GM23338 (cell line): Measurements from ENCODE around the gene METAP1D.

ENCODE experiments used
- CREB1 ChIP-seq: fragments of 250-450 bp; sonication (Bioruptor Pico); IDR thresholded peaks from 2 replicates; pipeline ENCODE4 v1.5.0; 2020; ENCODE audit warnings: low read depth, mild to moderate bottlenecking, moderate library complexity
- EZH2 ChIP-seq: fragments of 200-600 bp; sonication (generic); IDR thresholded peaks from one replicate; pipeline ENCODE4 v1.8.0; 2017; ENCODE audit warnings: antibody characterized with exemption, mild to moderate bottlenecking, low read depth; ENCODE audit not compliant: unreplicated experiment
- EZH2phosphoT487 ChIP-seq: fragments of 200-600 bp; sonication (generic); IDR thresholded peaks from one replicate; pipeline ENCODE4 v1.8.1; 2018; ENCODE audit warnings: antibody characterized with exemption; ENCODE audit not compliant: unreplicated experiment
- JUNB ChIP-seq: IDR thresholded peaks from one replicate; pipeline ENCODE4 v1.6.1; 2016; ENCODE audit warnings: antibody characterized with exemption; ENCODE audit not compliant: unreplicated experiment
- NANOG ChIP-seq: IDR thresholded peaks from 2 replicates; pipeline ENCODE4 v1.6.1; 2016; ENCODE audit warnings: antibody characterized with exemption, borderline replicate concordance
- POLR2AphosphoS5 ChIP-seq: IDR thresholded peaks from 2 replicates; pipeline ENCODE4 v1.6.1; 2016; ENCODE audit warnings: antibody characterized with exemption, low read depth
- ZNF114 ChIP-seq: fragments of 250-450 bp; sonication (Bioruptor Pico); IDR thresholded peaks from 2 replicates; pipeline ENCODE4 v1.5.0; 2020; ENCODE audit warnings: mild to moderate bottlenecking, moderate library complexity
- ZNF331 ChIP-seq: fragments of 250-450 bp; sonication (Bioruptor Pico); IDR thresholded peaks from 2 replicates; pipeline ENCODE4 v1.5.0; 2020; ENCODE audit warnings: low read depth, mild to moderate bottlenecking, moderate library complexity
- TF ChIP-seq, protein P1 (sequence below): IDR thresholded peaks from one replicate; pipeline ENCODE4 v1.6.1; 2018; ENCODE audit warnings: antibody characterized with exemption; ENCODE audit not compliant: unreplicated experiment
- TF ChIP-seq, protein P2 (sequence below), 2 experiments: fragments of 200-600 bp in 1 of 2; sonication (generic) in 1 of 2; conservative IDR thresholded peaks; 2 replicates each; pipeline versions ENCODE4 v1.5.1 to v1.6.1; 2016 to 2017; ENCODE audit warnings: antibody characterized with exemption in 2 of 2, low read depth in 2 of 2, mild to moderate bottlenecking in 2 of 2, moderate library complexity in 1 of 2

- TF ChIP-seq EZH2phosphoT487 (no peak), EZH2 (no peak), CREB1 (CRISPR knock-in tag) (no peak), JUNB (no peak), POLR2AphosphoS5 (no peak), ZNF114 (CRISPR knock-in tag) (no peak), NANOG (no peak), ZNF331 (CRISPR knock-in tag) (no peak)
- TF ChIP-seq, protein P1, sequence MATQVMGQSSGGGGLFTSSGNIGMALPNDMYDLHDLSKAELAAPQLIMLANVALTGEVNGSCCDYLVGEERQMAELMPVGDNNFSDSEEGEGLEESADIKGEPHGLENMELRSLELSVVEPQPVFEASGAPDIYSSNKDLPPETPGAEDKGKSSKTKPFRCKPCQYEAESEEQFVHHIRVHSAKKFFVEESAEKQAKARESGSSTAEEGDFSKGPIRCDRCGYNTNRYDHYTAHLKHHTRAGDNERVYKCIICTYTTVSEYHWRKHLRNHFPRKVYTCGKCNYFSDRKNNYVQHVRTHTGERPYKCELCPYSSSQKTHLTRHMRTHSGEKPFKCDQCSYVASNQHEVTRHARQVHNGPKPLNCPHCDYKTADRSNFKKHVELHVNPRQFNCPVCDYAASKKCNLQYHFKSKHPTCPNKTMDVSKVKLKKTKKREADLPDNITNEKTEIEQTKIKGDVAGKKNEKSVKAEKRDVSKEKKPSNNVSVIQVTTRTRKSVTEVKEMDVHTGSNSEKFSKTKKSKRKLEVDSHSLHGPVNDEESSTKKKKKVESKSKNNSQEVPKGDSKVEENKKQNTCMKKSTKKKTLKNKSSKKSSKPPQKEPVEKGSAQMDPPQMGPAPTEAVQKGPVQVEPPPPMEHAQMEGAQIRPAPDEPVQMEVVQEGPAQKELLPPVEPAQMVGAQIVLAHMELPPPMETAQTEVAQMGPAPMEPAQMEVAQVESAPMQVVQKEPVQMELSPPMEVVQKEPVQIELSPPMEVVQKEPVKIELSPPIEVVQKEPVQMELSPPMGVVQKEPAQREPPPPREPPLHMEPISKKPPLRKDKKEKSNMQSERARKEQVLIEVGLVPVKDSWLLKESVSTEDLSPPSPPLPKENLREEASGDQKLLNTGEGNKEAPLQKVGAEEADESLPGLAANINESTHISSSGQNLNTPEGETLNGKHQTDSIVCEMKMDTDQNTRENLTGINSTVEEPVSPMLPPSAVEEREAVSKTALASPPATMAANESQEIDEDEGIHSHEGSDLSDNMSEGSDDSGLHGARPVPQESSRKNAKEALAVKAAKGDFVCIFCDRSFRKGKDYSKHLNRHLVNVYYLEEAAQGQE: no peak
- TF ChIP-seq, protein P2, sequence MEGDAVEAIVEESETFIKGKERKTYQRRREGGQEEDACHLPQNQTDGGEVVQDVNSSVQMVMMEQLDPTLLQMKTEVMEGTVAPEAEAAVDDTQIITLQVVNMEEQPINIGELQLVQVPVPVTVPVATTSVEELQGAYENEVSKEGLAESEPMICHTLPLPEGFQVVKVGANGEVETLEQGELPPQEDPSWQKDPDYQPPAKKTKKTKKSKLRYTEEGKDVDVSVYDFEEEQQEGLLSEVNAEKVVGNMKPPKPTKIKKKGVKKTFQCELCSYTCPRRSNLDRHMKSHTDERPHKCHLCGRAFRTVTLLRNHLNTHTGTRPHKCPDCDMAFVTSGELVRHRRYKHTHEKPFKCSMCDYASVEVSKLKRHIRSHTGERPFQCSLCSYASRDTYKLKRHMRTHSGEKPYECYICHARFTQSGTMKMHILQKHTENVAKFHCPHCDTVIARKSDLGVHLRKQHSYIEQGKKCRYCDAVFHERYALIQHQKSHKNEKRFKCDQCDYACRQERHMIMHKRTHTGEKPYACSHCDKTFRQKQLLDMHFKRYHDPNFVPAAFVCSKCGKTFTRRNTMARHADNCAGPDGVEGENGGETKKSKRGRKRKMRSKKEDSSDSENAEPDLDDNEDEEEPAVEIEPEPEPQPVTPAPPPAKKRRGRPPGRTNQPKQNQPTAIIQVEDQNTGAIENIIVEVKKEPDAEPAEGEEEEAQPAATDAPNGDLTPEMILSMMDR (conservative IDR thresholded peaks at IDR 0.05; ENCODE audit: low read depth in 2 of 2): no peak
Observed at GRCh38 chr2:171959998-171960397, 39.8 kb upstream of the METAP1D start.
